Liver (tissue), 9 donors: Measurements from ENCODE around the gene COL9A3. TPM values are rescaled to one million over a fixed set of nuclear protein-coding genes. Genes with fewer than 3 reads are reported as not detected.

ENCODE experiments used
- DNase-seq: peaks from one replicate; pipeline ENCODE4 v3.0.0-alpha.2; 2017; ENCODE audit warnings: low spot score
- H3K27ac ChIP-seq, 2 donors: one replicate each; pipeline ENCODE4 v1.7.0; 2013; ENCODE audit warnings: inconsistent platforms in 2 of 2, low read length in 2 of 2, control low read depth in 1 of 2, low read depth in 1 of 2, mild to moderate bottlenecking in 1 of 2
- H3K27me3 ChIP-seq, 4 donors: one replicate each; pipeline versions ENCODE4 v1.6.1 to v1.7.0; 2013; ENCODE audit warnings: low read length in 3 of 4, inconsistent platforms in 1 of 4, mild to moderate bottlenecking in 1 of 4, moderate library complexity in 1 of 4; ENCODE audit not compliant: control insufficient read depth in 4 of 4, insufficient read depth in 4 of 4
- H3K36me3 ChIP-seq, 4 donors: one replicate each; pipeline versions ENCODE4 v1.6.1 to v1.7.0; 2013; ENCODE audit warnings: low read length in 3 of 4, mild to moderate bottlenecking in 3 of 4, low read depth in 1 of 4, moderate library complexity in 1 of 4; ENCODE audit not compliant: control insufficient read depth in 4 of 4, insufficient read depth in 3 of 4
- H3K4me1 ChIP-seq, 4 donors: one replicate each; pipeline versions ENCODE4 v1.6.1 to v1.7.0; 2013; ENCODE audit warnings: low read length in 3 of 4, mild to moderate bottlenecking in 3 of 4, moderate library complexity in 1 of 4; ENCODE audit not compliant: control insufficient read depth in 4 of 4, insufficient read depth in 4 of 4
- H3K4me3 ChIP-seq, 3 donors: one replicate each; pipeline versions ENCODE4 v1.6.1 to v1.7.0; 2013; ENCODE audit warnings: low read length in 3 of 3, control low read depth in 1 of 3, low read depth in 1 of 3, mild to moderate bottlenecking in 1 of 3
- H3K9ac ChIP-seq, 2 donors: one replicate each; pipeline ENCODE4 v1.7.0; 2013; ENCODE audit warnings: low read length in 2 of 2, mild to moderate bottlenecking in 2 of 2, moderate library complexity in 2 of 2, control low read depth in 1 of 2, low read depth in 1 of 2
- H3K9me3 ChIP-seq, 4 donors: one replicate each; pipeline versions ENCODE4 v1.6.1 to v1.7.0; 2013; ENCODE audit warnings: low read length in 3 of 4; ENCODE audit not compliant: control insufficient read depth in 4 of 4
- CTCF ChIP-seq: fragments of 150-350 bp; IDR thresholded peaks from 2 replicates; pipeline ENCODE4 v1.5.1; 2017; ENCODE audit warnings: improper control_type of control experiment, low read depth, low read length; ENCODE audit not compliant: missing input control
- EGR1 ChIP-seq, 2 donors: IDR thresholded peaks; 2 replicates each; pipeline ENCODE4 v1.6.1; 2016 to 2018; ENCODE audit warnings: antibody characterized with exemption in 2 of 2, low read depth in 2 of 2
- FOXA1 ChIP-seq: IDR thresholded peaks from 2 replicates; pipeline ENCODE4 v1.6.1; 2016; ENCODE audit warnings: antibody characterized with exemption
- FOXA2 ChIP-seq: IDR thresholded peaks from 2 replicates; pipeline ENCODE4 v1.6.1; 2016; ENCODE audit warnings: antibody characterized with exemption
- GABPA ChIP-seq, 2 donors: IDR thresholded peaks in 1 of 2; conservative IDR thresholded peaks in 1 of 2; 2 replicates each; pipeline ENCODE4 v1.6.1; 2016; ENCODE audit warnings: antibody characterized with exemption in 2 of 2, mild to moderate bottlenecking in 1 of 2, moderate library complexity in 1 of 2
- HNF4G ChIP-seq: IDR thresholded peaks from 2 replicates; pipeline ENCODE4 v1.6.1; 2016; ENCODE audit warnings: antibody characterized with exemption
- RAD21 ChIP-seq, 2 donors: IDR thresholded peaks; 2 replicates each; pipeline ENCODE4 v1.6.1; 2016; ENCODE audit warnings: antibody characterized with exemption in 2 of 2, mild to moderate bottlenecking in 2 of 2
- RXRA ChIP-seq, 2 donors: IDR thresholded peaks; 2 replicates each; pipeline ENCODE4 v1.6.1; 2017 to 2018; ENCODE audit warnings: antibody characterized with exemption in 2 of 2, mild to moderate bottlenecking in 1 of 2
- SP1 ChIP-seq: IDR thresholded peaks from 2 replicates; pipeline ENCODE4 v1.6.1; 2018; ENCODE audit warnings: antibody characterized with exemption, mild to moderate bottlenecking
- TAF1 ChIP-seq: conservative IDR thresholded peaks from 2 replicates; pipeline ENCODE4 v1.6.1; 2016; ENCODE audit warnings: antibody characterized with exemption, mild to moderate bottlenecking
- YY1 ChIP-seq: IDR thresholded peaks from 2 replicates; pipeline ENCODE4 v1.6.1; 2016; ENCODE audit warnings: antibody characterized with exemption, mild to moderate bottlenecking
- WGBS: extraction: QIAGEN DNeasy Blood & Tissue Kit; methylation state at CpG from one replicate; pipeline ENCODE4 v1.1.7; 2013; 5-methylcytosine and 5-hydroxymethylcytosine counted together
- polyA plus RNA-seq, 2 donors: library from polyadenylated mRNA; stranded (reverse) in 1 of 2; unstranded in 1 of 2; fragments of 200-250 nt in 1 of 2; fragments of >200 nt in 1 of 2; fragmentation: Nextera tagmentation in 1 of 2; extraction: Ambion mirVana in 1 of 2; gene quantifications; one replicate each; pipeline versions ENCODE4 v1.2.1 to v1.2.3, GENCODE V29; 2013 to 2015
- total RNA-seq, 2 donors: library from RNA; depleted of rRNA; stranded (reverse); fragments of >200 nt; gene quantifications; one replicate each; pipeline ENCODE4 v1.2.3, GENCODE V29; 2014
- TF ChIP-seq, protein P1 (sequence below): IDR thresholded peaks from 2 replicates; pipeline ENCODE4 v1.6.1; 2016; ENCODE audit warnings: antibody characterized with exemption
- TF ChIP-seq, protein P2 (sequence below): IDR thresholded peaks from 2 replicates; pipeline ENCODE4 v1.6.1; 2016; ENCODE audit warnings: antibody characterized with exemption, mild to moderate bottlenecking
- donor health status: healthy.
- donor health status: healthy.
- donor health status: healthy.
- donor health status: healthy.
- donor health status: healthy.

Gene COL9A3
- total and polyA plus RNA-seq, 4 donors = 0.92 to 2.0 (median 1.1) TPM

DNA sequence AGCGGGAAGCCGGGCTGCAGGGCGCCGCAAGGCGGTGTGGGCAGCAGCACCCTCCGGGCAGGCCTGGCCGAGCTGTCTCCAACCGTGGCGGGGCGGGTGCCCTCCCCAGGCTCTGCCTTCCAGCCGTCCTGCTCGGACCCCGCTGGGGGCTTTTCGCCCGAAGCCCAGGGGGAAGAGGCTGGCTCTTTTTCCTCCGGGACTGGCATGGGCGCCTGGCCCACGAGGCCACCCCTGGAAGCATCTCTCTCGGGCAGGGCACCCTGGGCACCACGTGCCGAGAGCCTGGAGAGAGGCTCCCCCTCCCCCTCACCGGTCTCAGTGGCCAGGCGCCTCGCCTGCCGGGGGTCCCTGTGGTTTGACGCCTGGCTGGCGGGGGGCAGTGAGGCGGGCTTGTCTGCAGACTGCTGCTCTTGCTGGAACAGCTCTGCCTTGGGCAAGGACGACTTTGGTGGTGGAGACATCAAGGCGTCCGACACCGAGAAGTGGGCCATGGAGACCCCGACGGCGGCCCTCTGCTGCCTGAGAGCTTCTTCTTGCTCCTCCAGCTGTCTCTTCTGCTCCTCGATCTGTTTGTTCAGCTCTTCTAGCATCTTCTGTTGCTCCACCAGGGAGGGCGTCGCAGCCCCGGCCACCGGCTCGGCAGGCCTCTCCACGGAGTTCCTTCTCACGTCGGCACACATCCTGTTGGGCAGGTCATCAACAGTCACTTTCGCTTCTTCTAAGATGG is 64.2 kb downstream of the COL9A3 start:
- Histone ChIP-seq H3K27ac (no peak overlapping the region), H3K4me1 (peaks cover 0 to 4% (median 2%) of the 10 kb centered on the region in 4 donors), H3K27me3 (no peaks in the 10 kb centered on the region), H3K9me3 (no peaks in the 10 kb centered on the region), H3K9ac (no peak overlapping the region), H3K4me3 (no peak overlapping the region), H3K36me3 (peaks cover 4 to 18% (median 8%) of the 10 kb centered on the region in 4 donors)
- WGBS = 97% methylated on average over 45 of the region's 45 CpGs
- DNase-seq = no peak
- TF ChIP-seq HNF4G = no peak
- TF ChIP-seq SP1 = no peak
- TF ChIP-seq EGR1 (IDR thresholded peaks at IDR 0.05; ENCODE audit: low read depth in 2 of 2) = no peak
- TF ChIP-seq FOXA2 = no peak
- no peak for TF ChIP-seq GABPA (IDR thresholded peaks at IDR 0.05 in 1 of 2, conservative IDR thresholded peaks at IDR 0.05 in 1 of 2)
- TF ChIP-seq, protein P1, sequence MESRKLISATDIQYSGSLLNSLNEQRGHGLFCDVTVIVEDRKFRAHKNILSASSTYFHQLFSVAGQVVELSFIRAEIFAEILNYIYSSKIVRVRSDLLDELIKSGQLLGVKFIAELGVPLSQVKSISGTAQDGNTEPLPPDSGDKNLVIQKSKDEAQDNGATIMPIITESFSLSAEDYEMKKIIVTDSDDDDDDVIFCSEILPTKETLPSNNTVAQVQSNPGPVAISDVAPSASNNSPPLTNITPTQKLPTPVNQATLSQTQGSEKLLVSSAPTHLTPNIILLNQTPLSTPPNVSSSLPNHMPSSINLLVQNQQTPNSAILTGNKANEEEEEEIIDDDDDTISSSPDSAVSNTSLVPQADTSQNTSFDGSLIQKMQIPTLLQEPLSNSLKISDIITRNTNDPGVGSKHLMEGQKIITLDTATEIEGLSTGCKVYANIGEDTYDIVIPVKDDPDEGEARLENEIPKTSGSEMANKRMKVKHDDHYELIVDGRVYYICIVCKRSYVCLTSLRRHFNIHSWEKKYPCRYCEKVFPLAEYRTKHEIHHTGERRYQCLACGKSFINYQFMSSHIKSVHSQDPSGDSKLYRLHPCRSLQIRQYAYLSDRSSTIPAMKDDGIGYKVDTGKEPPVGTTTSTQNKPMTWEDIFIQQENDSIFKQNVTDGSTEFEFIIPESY = no peak
- TF ChIP-seq RXRA (IDR thresholded peaks at IDR 0.05) = no peak
- no peak for TF ChIP-seq CTCF
- TF ChIP-seq TAF1 = no peak

- Histone ChIP-seq H3K9me3 (no peaks in the 10 kb centered on the region), H3K27me3 (no peaks in the 10 kb centered on the region), H3K4me3 (no peak overlapping the region), H3K9ac (no peak overlapping the region), H3K4me1 (peaks cover 0 to 10% (median 4%) of the 10 kb centered on the region in 4 donors), H3K27ac (no peak overlapping the region), H3K36me3 (peaks cover 5 to 20% (median 8%) of the 10 kb centered on the region in 4 donors)
- no peak for DNase-seq
- no peak for TF ChIP-seq YY1
- no peak for TF ChIP-seq SP1
- TF ChIP-seq RAD21 (IDR thresholded peaks at IDR 0.05) = no peak
- TF ChIP-seq TAF1 = no peak
- TF ChIP-seq FOXA1 = no peak
- no peak for TF ChIP-seq EGR1 (IDR thresholded peaks at IDR 0.05; ENCODE audit: low read depth in 2 of 2)
- TF ChIP-seq, protein P2, sequence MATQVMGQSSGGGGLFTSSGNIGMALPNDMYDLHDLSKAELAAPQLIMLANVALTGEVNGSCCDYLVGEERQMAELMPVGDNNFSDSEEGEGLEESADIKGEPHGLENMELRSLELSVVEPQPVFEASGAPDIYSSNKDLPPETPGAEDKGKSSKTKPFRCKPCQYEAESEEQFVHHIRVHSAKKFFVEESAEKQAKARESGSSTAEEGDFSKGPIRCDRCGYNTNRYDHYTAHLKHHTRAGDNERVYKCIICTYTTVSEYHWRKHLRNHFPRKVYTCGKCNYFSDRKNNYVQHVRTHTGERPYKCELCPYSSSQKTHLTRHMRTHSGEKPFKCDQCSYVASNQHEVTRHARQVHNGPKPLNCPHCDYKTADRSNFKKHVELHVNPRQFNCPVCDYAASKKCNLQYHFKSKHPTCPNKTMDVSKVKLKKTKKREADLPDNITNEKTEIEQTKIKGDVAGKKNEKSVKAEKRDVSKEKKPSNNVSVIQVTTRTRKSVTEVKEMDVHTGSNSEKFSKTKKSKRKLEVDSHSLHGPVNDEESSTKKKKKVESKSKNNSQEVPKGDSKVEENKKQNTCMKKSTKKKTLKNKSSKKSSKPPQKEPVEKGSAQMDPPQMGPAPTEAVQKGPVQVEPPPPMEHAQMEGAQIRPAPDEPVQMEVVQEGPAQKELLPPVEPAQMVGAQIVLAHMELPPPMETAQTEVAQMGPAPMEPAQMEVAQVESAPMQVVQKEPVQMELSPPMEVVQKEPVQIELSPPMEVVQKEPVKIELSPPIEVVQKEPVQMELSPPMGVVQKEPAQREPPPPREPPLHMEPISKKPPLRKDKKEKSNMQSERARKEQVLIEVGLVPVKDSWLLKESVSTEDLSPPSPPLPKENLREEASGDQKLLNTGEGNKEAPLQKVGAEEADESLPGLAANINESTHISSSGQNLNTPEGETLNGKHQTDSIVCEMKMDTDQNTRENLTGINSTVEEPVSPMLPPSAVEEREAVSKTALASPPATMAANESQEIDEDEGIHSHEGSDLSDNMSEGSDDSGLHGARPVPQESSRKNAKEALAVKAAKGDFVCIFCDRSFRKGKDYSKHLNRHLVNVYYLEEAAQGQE = no peak
- 96% methylated on average over 46 of the region's 46 CpGs for WGBS
Measured at GRCh38 chr20:62881662-62882395, 65.0 kb downstream of the COL9A3 start.
